Caco-2 (cell line): ENCODE measurements around the gene SRL. TPM values are rescaled to one million over a fixed set of nuclear protein-coding genes. Genes with fewer than 3 reads are reported as not detected.

Experiments used
- BruUV-seq: library from RNA; stranded (reverse); fragments of 400-500 nt; replicated peaks from 2 replicates; lab custom pipeline; 2021; lab: Mats Ljungman, UMichigan
- CTCF ChIA-PET: fragments of 300-600 bp; sonication (Branson Sonifier 250); formaldehyde crosslinking; loops from one replicate; lab custom pipeline; 2022; ENCODE audit warnings: antibody characterized with exemption; lab: Charles Lee
- POLR2A ChIA-PET: fragments of 300-600 bp; sonication (Branson Sonifier 250); formaldehyde crosslinking; loops from one replicate; lab custom pipeline; 2022; ENCODE audit warnings: antibody characterized with exemption; lab: Charles Lee
- DNase-seq, 2 experiments: peaks; one replicate each; pipeline versions ENCODE4 v3.0.0 to v3.0.0-alpha.2; 2020 to 2022
- H3K27me3 ChIP-seq: replicated peaks from 2 replicates; pipeline ENCODE4 v1.6.0; 2011; ENCODE audit warnings: low read length; ENCODE audit not compliant: control insufficient read depth, insufficient read depth
- H3K36me3 ChIP-seq: 2 replicates; pipeline ENCODE4 v1.5.1; 2011; ENCODE audit warnings: low read length; ENCODE audit not compliant: control insufficient read depth, insufficient read depth
- H3K4me1 ChIP-seq: fragments of 250-450 bp; sonication (Bioruptor Pico); 2 replicates; pipeline ENCODE4 v1.5.1; 2020; ENCODE audit warnings: mild to moderate bottlenecking
- H3K4me3 ChIP-seq: 2 replicates; pipeline ENCODE4 v1.5.1; 2011; ENCODE audit warnings: low read depth, mild to moderate bottlenecking, control low read depth, low read length
- H3K9me3 ChIP-seq: fragments of 250-450 bp; sonication (Bioruptor Pico); 2 replicates; pipeline ENCODE4 v1.5.1; 2020; ENCODE audit warnings: mild to moderate bottlenecking, moderate library complexity
- H3K27ac Mint-ChIP-seq: one replicate; pipeline ENCODE4 v1.8.0; 2022; ENCODE audit warnings: mixed read lengths; ENCODE audit not compliant: unreplicated experiment
- H3K27me3 Mint-ChIP-seq: one replicate; pipeline ENCODE4 v1.8.0; 2022; ENCODE audit warnings: mixed read lengths; ENCODE audit not compliant: insufficient read depth, unreplicated experiment
- H3K36me3 Mint-ChIP-seq: one replicate; pipeline ENCODE4 v1.8.0; 2022; ENCODE audit warnings: mild to moderate bottlenecking, mixed read lengths; ENCODE audit not compliant: insufficient read depth, unreplicated experiment
- H3K4me1 Mint-ChIP-seq: one replicate; pipeline ENCODE4 v1.8.0; 2022; ENCODE audit warnings: low read depth, mixed read lengths; ENCODE audit not compliant: unreplicated experiment
- H3K4me3 Mint-ChIP-seq: one replicate; pipeline ENCODE4 v1.8.0; 2022; ENCODE audit warnings: mild to moderate bottlenecking, moderate library complexity, mixed read lengths; ENCODE audit not compliant: unreplicated experiment
- H3K9me3 Mint-ChIP-seq: one replicate; pipeline ENCODE4 v1.8.0; 2022; ENCODE audit warnings: mixed read lengths; ENCODE audit not compliant: unreplicated experiment
- intact Hi-C: fragments of 100-400 bp; cut with micrococcal nuclease; formaldehyde crosslinking; loops from one replicate; pipeline ENCODE4 v1.10.0; 2022; ENCODE audit not compliant: unreplicated experiment
- total RNA-seq: library from RNA; stranded (reverse); gene quantifications from 2 replicates; pipeline ENCODE4 v1.2.3, GENCODE V29; 2022
- TF ChIP-seq, protein P1 (sequence below), 2 experiments: fragments of 200-600 bp in 1 of 2; IDR thresholded peaks; 1 replicate in 1 of 2; 2 replicates in 1 of 2; pipeline versions ENCODE4 v1.5.1 to v1.8.0; 2011 to 2022; ENCODE audit warnings: antibody characterized with exemption in 1 of 2, control low read depth in 1 of 2, inconsistent platforms in 1 of 2, low read depth in 1 of 2, low read length in 1 of 2, mild to moderate bottlenecking in 1 of 2, moderate library complexity in 1 of 2; ENCODE audit not compliant: insufficient read depth in 1 of 2, severe bottlenecking in 1 of 2, unreplicated experiment in 1 of 2

The SRL gene
- total RNA-seq, 1 experiment from 2014 or later, result not detected

DNA sequence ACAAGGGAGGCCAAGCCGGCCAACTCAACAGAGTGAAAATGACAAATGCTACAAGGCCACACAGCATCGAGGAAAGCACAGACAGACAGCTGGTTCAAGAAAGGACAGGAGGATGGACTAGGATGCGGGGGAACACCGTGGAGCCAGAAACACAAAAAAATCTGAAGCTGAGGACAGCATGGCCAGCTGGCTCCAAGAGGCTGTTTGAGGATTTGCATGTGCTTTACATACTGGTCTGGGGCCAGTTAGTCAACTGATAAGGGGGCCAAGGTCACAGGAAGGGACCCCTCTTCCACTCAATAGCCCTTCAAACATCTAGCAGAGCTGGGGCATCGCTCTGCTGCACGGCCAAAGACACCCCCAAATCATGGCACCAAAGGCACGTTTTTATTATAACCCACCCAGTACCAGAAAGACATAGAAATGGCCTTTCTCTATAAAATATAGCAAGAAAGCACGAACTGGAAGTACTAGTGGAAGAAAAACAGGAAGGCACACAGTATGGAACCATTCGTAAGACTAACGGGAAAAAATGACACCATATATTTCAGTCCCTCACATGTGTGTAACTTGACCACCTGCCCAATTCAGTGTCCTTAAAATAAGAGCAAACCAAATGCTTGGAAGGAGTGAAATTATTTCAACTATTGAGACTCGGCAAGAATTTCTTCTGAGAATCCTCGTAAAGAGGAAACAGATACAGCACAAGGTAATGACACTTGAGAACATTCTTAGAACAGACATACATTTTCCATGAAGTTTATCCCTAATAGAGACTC lies 7.8 kb upstream of the SRL start:
- POLR2A ChIA-PET, result no interaction called here

DNA sequence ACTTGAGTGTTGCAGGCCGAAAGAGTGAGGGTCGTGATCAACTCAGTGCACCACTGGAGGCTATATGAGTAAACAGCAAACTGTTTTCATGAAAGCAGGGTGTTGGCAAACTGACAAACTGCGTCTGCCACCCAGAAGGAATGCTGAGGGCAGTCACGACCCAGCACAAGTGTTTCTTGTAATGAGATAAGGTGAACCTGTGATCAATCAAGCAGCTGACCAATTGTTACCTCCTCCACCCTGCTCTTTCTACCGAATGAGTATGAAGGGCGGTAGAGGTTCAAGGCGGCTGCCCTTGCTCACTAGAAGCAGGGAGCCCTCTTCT lies 5.5 kb upstream of the SRL start:
- no peaks in the 10 kb centered on the region for H3K27me3 ChIP-seq
- CTCF ChIA-PET, result no interaction called here
- no peak for DNase-seq
- H3K9me3 ChIP-seq, result no peaks in the 10 kb centered on the region
- no peak overlapping the region for H3K4me3 ChIP-seq
- peaks cover 8% of the 10 kb centered on the region for H3K4me1 ChIP-seq
- TF ChIP-seq, protein P1, sequence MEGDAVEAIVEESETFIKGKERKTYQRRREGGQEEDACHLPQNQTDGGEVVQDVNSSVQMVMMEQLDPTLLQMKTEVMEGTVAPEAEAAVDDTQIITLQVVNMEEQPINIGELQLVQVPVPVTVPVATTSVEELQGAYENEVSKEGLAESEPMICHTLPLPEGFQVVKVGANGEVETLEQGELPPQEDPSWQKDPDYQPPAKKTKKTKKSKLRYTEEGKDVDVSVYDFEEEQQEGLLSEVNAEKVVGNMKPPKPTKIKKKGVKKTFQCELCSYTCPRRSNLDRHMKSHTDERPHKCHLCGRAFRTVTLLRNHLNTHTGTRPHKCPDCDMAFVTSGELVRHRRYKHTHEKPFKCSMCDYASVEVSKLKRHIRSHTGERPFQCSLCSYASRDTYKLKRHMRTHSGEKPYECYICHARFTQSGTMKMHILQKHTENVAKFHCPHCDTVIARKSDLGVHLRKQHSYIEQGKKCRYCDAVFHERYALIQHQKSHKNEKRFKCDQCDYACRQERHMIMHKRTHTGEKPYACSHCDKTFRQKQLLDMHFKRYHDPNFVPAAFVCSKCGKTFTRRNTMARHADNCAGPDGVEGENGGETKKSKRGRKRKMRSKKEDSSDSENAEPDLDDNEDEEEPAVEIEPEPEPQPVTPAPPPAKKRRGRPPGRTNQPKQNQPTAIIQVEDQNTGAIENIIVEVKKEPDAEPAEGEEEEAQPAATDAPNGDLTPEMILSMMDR (IDR thresholded peaks at IDR 0.05; ENCODE audit: insufficient read depth in 1 of 2, low read depth in 1 of 2, low read length in 1 of 2, severe bottlenecking in 1 of 2, unreplicated experiment in 1 of 2), result no peak
- no peaks in the 10 kb centered on the region for H3K36me3 ChIP-seq
- H3K9me3 Mint-ChIP-seq, result peaks cover 12% of the 10 kb centered on the region
- BruUV-seq, result no TSS peak
- H3K4me3 Mint-ChIP-seq, result no peak overlapping the region
- H3K27me3 Mint-ChIP-seq, result no peaks in the 10 kb centered on the region
- POLR2A ChIA-PET, result interaction anchor here (0.6 kb wide), 1 partner anchor 11 kb away, joined by 3 read pairs; no protein-coding TSS in a partner anchor
- no peaks in the 10 kb centered on the region for H3K36me3 Mint-ChIP-seq
- no peak overlapping the region for H3K27ac Mint-ChIP-seq
- H3K4me1 Mint-ChIP-seq, result peaks cover 6% of the 10 kb centered on the region
- intact Hi-C loops, result no loop called here

More for the DNA sequence above, 7.8 kb upstream of the SRL start:
- Mint-ChIP-seq H3K36me3 (peaks cover 12% of the 10 kb centered on the region), H3K4me1 (no peaks in the 10 kb centered on the region), H3K27ac (no peak overlapping the region), H3K4me3 (no peak overlapping the region), H3K9me3 (no peaks in the 10 kb centered on the region), H3K27me3 (no peaks in the 10 kb centered on the region)
- no peak for DNase-seq
- TF ChIP-seq, protein P1 (IDR thresholded peaks at IDR 0.05; ENCODE audit: insufficient read depth in 1 of 2, low read depth in 1 of 2, low read length in 1 of 2, severe bottlenecking in 1 of 2, unreplicated experiment in 1 of 2), result no peak
- Histone ChIP-seq H3K9me3 (no peaks in the 10 kb centered on the region), H3K4me1 (peaks cover 4% of the 10 kb centered on the region), H3K36me3 (no peaks in the 10 kb centered on the region), H3K27me3 (no peaks in the 10 kb centered on the region), H3K4me3 (no peak overlapping the region)
- no TSS peak for BruUV-seq
- intact Hi-C loops, result no loop called here
- CTCF ChIA-PET, result no interaction called here

DNA sequence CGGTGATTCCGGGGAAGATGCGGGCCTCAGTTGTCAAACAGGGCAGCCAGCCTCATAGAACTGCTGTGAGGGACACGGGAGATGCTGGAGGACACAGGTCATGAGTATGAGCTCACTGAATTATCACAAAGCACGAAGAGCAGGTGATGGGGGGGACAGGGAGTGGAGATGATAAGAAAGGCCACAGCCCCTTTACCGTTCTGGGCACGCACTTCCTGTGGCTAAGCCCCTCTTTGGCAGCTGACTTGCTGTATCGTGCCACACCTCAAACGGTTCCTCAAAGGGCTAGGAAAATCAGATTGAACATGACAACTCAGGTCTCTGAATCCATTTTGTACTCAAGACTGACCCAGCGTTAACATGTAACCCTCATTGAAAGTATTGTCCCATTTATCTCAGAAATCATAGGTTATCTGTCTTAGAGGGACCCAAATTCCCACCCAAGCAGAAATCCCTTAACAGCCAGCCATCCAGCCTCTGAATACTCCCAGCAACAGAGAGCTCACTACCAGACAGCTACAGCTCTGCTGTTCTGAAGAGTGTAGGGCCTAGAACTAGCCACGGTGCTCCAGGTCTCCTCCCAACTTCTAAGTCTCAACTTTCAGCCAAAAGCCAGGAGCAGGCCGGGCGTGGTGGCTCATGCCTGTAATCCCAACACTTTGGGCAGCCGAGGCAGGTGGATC lies 5.0 kb upstream of the SRL start:
- no peaks in the 10 kb centered on the region for H3K36me3 ChIP-seq
- no peak overlapping the region for H3K4me3 ChIP-seq
- POLR2A ChIA-PET, result interaction anchor here (0.6 kb wide), 1 partner anchor 10 kb away, joined by 3 read pairs; no protein-coding TSS in a partner anchor
- no peak for DNase-seq
- no peak overlapping the region for H3K4me3 Mint-ChIP-seq
- H3K4me1 ChIP-seq, result peaks cover 8% of the 10 kb centered on the region
- CTCF ChIA-PET, result no interaction called here
- no peaks in the 10 kb centered on the region for H3K9me3 ChIP-seq
- no peaks in the 10 kb centered on the region for H3K27me3 Mint-ChIP-seq
- no peaks in the 10 kb centered on the region for H3K36me3 Mint-ChIP-seq
- BruUV-seq, result no TSS peak
- peaks cover 12% of the 10 kb centered on the region for H3K9me3 Mint-ChIP-seq
- TF ChIP-seq, protein P1 (IDR thresholded peaks at IDR 0.05; ENCODE audit: insufficient read depth in 1 of 2, low read depth in 1 of 2, low read length in 1 of 2, severe bottlenecking in 1 of 2, unreplicated experiment in 1 of 2), result no peak
- intact Hi-C loops, result no loop called here
- peaks cover 6% of the 10 kb centered on the region for H3K4me1 Mint-ChIP-seq
- no peaks in the 10 kb centered on the region for H3K27me3 ChIP-seq
- no peak overlapping the region for H3K27ac Mint-ChIP-seq
